K562 (cell line): ENCODE data around the gene DAPK1. TPM values are rescaled to one million over a fixed set of nuclear protein-coding genes. Genes with fewer than 3 reads are reported as not detected.
A peak's percentile ranks its signal among the peaks of the same experiment; 100 is the strongest.

ENCODE experiments used
- CBX1 ChIP-seq: sonication (generic); IDR thresholded peaks from 2 replicates; pipeline ENCODE4 v1.6.1; 2016; ENCODE audit warnings: antibody characterized with exemption, low read depth, mild to moderate bottlenecking
- CXXC5 ChIP-seq: fragments of 250-450 bp; sonication (Bioruptor Pico); IDR thresholded peaks from 2 replicates; pipeline ENCODE4 v1.8.0; 2022; ENCODE audit warnings: inconsistent platforms, mild to moderate bottlenecking, moderate library complexity
- FOXA3 ChIP-seq, 2 experiments: fragments of 450-650 bp in 1 of 2; sonication (generic) in 1 of 2; formaldehyde crosslinking; IDR thresholded peaks in 1 of 2; conservative IDR thresholded peaks in 1 of 2; 2 replicates each; pipeline versions ENCODE4 v1.4.0 to v1.8.0; 2020 to 2022; ENCODE audit warnings: mild to moderate bottlenecking in 2 of 2, missing genetic modification reagents in 1 of 2
- HNRNPLL ChIP-seq: fragments of 200-400 bp; formaldehyde crosslinking; IDR thresholded peaks from 2 replicates; pipeline ENCODE4 v1.6.1; 2017; ENCODE audit warnings: low read length, low read depth, mild to moderate bottlenecking; ENCODE audit not compliant: poor library complexity, severe bottlenecking
- LARP7 ChIP-seq: fragments of 450-650 bp; IDR thresholded peaks from 2 replicates; pipeline ENCODE4 v1.6.1; 2016
- MAFG ChIP-seq: fragments of 450-650 bp; conservative IDR thresholded peaks from 2 replicates; pipeline ENCODE4 v1.6.1; 2016; ENCODE audit warnings: missing genetic modification characterization, missing compliant biosample characterization
- MCM5 ChIP-seq: fragments of 450-650 bp; IDR thresholded peaks from 2 replicates; pipeline ENCODE4 v1.6.1; 2016; ENCODE audit warnings: low read depth
- MTA2 ChIP-seq: fragments of 450-650 bp; IDR thresholded peaks from 2 replicates; pipeline ENCODE4 v1.6.1; 2016; ENCODE audit warnings: low read depth
- OTX1 ChIP-seq: fragments of 450-650 bp; formaldehyde crosslinking; IDR thresholded peaks from 2 replicates; pipeline ENCODE4 v1.4.0; 2022; ENCODE audit warnings: mild to moderate bottlenecking
- POLR2G ChIP-seq: fragments of 200-400 bp; formaldehyde crosslinking; IDR thresholded peaks from 2 replicates; pipeline ENCODE4 v1.6.1; 2017; ENCODE audit warnings: low read depth, mild to moderate bottlenecking, antibody characterized with exemption, low read length, moderate library complexity
- RBM17 ChIP-seq: fragments of 200-400 bp; formaldehyde crosslinking; IDR thresholded peaks from 2 replicates; pipeline ENCODE4 v1.6.1; 2017; ENCODE audit warnings: low read depth, mild to moderate bottlenecking, low read length, borderline replicate concordance
- RBM34 ChIP-seq: fragments of 200-400 bp; formaldehyde crosslinking; IDR thresholded peaks from 2 replicates; pipeline ENCODE4 v1.6.1; 2018; ENCODE audit warnings: low read length, borderline replicate concordance; ENCODE audit not compliant: insufficient read depth
- TAL1 ChIP-seq: fragments of 450-650 bp; IDR thresholded peaks from 2 replicates; pipeline ENCODE4 v1.6.1; 2016; ENCODE audit warnings: mild to moderate bottlenecking
- ZC3H8 ChIP-seq: fragments of 450-650 bp; IDR thresholded peaks from 2 replicates; pipeline ENCODE4 v1.6.1; 2017
- ZNF146 ChIP-seq: IDR thresholded peaks from one replicate; pipeline ENCODE4 v1.6.1; 2018; ENCODE audit warnings: missing compliant biosample characterization; ENCODE audit not compliant: unreplicated experiment
- ZNF408 ChIP-seq: fragments of 250-450 bp; sonication (Bioruptor Pico); IDR thresholded peaks from 2 replicates; pipeline ENCODE4 v1.4.0; 2020; ENCODE audit warnings: low read depth, mild to moderate bottlenecking, moderate library complexity
- polyA plus RNA-seq, 8 experiments: library from polyadenylated mRNA; depleted of rRNA in 4 of 8; stranded (reverse) in 5 of 8; unstranded in 3 of 8; fragments of >200 nt; fragmentation: Nextera tagmentation in 2 of 8; fragmentation: Illumina TruSeq in 1 of 8; extraction: Ambion mirVana in 2 of 8; extraction: Trizol in 1 of 8; gene quantifications; 2 replicates each; pipeline versions ENCODE4 v1.2.1 to v1.2.3, GENCODE V29; 2011 to 2014; ENCODE audit warnings: inconsistent platforms in 1 of 8, missing spikeins in 1 of 8
- total RNA-seq, 7 experiments: library from RNA; depleted of rRNA in 6 of 7; stranded (reverse); fragments of >200 nt in 6 of 7; fragmentation: Illumina TruSeq in 2 of 7; extraction: Trizol in 2 of 7; gene quantifications; 2 replicates each; pipeline versions ENCODE4 v1.2.1 to v1.2.3, GENCODE V29; 2011 to 2021; ENCODE audit warnings: low replicate concordance in 1 of 7
- TF ChIP-seq, protein P1 (sequence below): fragments of 200-800 bp; sonication (Bioruptor generic); IDR thresholded peaks from 2 replicates; pipeline ENCODE4 v1.6.1; 2016; ENCODE audit warnings: missing genetic modification characterization, missing compliant biosample characterization
- TF ChIP-seq, protein P2 (sequence below): fragments of 450-650 bp; IDR thresholded peaks from 2 replicates; pipeline ENCODE4 v1.6.1; 2016; ENCODE audit warnings: low read depth

Gene DAPK1
- total and polyA plus RNA-seq, 9 of the 15 experiments (the other 6 are each of a cell fraction or from before 2014, with no cell fraction given): 1.7 to 26.4 (median 15.8) TPM

DNA sequence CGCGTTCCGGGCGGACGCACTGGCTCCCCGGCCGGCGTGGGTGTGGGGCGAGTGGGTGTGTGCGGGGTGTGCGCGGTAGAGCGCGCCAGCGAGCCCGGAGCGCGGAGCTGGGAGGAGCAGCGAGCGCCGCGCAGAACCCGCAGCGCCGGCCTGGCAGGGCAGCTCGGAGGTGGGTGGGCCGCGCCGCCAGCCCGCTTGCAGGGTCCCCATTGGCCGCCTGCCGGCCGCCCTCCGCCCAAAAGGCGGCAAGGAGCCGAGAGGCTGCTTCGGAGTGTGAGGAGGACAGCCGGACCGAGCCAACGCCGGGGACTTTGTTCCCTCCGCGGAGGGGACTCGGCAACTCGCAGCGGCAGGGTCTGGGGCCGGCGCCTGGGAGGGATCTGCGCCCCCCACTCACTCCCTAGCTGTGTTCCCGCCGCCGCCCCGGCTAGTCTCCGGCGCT is at the start of gene DAPK1 (continued):
- TF ChIP-seq, protein P1, sequence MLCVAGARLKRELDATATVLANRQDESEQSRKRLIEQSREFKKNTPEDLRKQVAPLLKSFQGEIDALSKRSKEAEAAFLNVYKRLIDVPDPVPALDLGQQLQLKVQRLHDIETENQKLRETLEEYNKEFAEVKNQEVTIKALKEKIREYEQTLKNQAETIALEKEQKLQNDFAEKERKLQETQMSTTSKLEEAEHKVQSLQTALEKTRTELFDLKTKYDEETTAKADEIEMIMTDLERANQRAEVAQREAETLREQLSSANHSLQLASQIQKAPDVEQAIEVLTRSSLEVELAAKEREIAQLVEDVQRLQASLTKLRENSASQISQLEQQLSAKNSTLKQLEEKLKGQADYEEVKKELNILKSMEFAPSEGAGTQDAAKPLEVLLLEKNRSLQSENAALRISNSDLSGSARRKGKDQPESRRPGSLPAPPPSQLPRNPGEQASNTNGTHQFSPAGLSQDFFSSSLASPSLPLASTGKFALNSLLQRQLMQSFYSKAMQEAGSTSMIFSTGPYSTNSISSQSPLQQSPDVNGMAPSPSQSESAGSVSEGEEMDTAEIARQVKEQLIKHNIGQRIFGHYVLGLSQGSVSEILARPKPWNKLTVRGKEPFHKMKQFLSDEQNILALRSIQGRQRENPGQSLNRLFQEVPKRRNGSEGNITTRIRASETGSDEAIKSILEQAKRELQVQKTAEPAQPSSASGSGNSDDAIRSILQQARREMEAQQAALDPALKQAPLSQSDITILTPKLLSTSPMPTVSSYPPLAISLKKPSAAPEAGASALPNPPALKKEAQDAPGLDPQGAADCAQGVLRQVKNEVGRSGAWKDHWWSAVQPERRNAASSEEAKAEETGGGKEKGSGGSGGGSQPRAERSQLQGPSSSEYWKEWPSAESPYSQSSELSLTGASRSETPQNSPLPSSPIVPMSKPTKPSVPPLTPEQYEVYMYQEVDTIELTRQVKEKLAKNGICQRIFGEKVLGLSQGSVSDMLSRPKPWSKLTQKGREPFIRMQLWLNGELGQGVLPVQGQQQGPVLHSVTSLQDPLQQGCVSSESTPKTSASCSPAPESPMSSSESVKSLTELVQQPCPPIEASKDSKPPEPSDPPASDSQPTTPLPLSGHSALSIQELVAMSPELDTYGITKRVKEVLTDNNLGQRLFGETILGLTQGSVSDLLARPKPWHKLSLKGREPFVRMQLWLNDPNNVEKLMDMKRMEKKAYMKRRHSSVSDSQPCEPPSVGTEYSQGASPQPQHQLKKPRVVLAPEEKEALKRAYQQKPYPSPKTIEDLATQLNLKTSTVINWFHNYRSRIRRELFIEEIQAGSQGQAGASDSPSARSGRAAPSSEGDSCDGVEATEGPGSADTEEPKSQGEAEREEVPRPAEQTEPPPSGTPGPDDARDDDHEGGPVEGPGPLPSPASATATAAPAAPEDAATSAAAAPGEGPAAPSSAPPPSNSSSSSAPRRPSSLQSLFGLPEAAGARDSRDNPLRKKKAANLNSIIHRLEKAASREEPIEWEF (CRISPR knock-in tag): no peak
- TF ChIP-seq HNRNPLL: no peak
- no peak for TF ChIP-seq MTA2
- TF ChIP-seq POLR2G: peak; percentile 72
- TF ChIP-seq, protein P2, sequence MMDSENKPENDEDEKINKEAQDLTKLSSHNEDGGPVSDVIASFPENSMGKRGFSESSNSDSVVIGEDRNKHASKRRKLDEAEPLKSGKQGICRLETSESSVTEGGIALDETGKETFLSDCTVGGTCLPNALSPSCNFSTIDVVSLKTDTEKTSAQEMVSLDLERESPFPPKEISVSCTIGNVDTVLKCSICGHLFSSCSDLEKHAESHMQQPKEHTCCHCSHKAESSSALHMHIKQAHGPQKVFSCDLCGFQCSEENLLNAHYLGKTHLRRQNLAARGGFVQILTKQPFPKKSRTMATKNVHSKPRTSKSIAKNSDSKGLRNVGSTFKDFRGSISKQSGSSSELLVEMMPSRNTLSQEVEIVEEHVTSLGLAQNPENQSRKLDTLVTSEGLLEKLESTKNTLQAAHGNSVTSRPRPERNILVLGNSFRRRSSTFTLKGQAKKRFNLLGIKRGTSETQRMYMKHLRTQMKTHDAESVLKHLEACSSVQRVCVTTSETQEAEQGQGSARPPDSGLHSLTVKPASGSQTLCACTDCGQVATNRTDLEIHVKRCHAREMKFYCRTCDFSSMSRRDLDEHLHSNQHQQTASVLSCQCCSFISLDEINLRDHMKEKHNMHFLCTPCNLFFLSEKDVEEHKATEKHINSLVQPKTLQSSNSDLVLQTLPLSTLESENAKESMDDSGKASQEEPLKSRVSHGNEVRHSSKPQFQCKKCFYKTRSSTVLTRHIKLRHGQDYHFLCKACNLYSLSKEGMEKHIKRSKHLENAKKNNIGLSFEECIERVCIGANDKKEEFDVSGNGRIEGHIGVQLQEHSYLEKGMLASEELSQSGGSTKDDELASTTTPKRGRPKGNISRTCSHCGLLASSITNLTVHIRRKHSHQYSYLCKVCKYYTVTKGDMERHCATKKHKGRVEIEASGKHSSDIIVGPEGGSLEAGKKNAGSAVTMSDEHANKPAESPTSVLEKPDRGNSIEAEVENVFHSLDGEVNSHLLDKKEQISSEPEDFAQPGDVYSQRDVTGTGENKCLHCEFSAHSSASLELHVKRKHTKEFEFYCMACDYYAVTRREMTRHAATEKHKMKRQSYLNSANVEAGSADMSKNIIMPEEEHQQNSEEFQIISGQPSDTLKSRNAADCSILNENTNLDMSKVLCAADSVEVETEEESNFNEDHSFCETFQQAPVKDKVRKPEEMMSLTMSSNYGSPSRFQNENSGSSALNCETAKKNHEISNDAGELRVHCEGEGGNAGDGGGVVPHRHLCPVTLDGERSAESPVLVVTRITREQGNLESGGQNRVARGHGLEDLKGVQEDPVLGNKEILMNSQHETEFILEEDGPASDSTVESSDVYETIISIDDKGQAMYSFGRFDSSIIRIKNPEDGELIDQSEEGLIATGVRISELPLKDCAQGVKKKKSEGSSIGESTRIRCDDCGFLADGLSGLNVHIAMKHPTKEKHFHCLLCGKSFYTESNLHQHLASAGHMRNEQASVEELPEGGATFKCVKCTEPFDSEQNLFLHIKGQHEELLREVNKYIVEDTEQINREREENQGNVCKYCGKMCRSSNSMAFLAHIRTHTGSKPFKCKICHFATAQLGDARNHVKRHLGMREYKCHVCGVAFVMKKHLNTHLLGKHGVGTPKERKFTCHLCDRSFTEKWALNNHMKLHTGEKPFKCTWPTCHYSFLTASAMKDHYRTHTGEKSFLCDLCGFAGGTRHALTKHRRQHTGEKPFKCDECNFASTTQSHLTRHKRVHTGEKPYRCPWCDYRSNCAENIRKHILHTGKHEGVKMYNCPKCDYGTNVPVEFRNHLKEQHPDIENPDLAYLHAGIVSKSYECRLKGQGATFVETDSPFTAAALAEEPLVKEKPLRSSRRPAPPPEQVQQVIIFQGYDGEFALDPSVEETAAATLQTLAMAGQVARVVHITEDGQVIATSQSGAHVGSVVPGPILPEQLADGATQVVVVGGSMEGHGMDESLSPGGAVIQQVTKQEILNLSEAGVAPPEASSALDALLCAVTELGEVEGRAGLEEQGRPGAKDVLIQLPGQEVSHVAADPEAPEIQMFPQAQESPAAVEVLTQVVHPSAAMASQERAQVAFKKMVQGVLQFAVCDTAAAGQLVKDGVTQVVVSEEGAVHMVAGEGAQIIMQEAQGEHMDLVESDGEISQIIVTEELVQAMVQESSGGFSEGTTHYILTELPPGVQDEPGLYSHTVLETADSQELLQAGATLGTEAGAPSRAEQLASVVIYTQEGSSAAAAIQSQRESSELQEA: no peak
- TF ChIP-seq MAFG: no peak
- TF ChIP-seq CBX1: no peak
- TF ChIP-seq RBM17: no peak
- TF ChIP-seq ZNF146: no peak
- TF ChIP-seq ZC3H8: no peak
- TF ChIP-seq CXXC5 (CRISPR knock-in tag): peak; percentile 56
- no peak for TF ChIP-seq LARP7
- no peak for TF ChIP-seq MCM5
- no peak for TF ChIP-seq ZNF408 (CRISPR knock-in tag)
- no peak for TF ChIP-seq FOXA3 (CRISPR knock-in tag; conservative IDR thresholded peaks at IDR 0.05 in 1 of 2, IDR thresholded peaks at IDR 0.05 in 1 of 2)
- no peak for TF ChIP-seq RBM34
- TF ChIP-seq TAL1: no peak
- TF ChIP-seq OTX1 (CRISPR knock-in tag): no peak
